GM23338 (cell line): ENCODE results near the gene ANKRD1. TPM values are rescaled to one million over a fixed set of nuclear protein-coding genes. Genes with fewer than 3 reads are reported as not detected.

Source experiments
- ATAC-seq: fragments of 200-7000 bp; cut with Tn5 transposase; 3 replicates; pipeline ENCODE4 v1.9.1; 2020
- DNase-seq: peaks from one replicate; pipeline ENCODE4 v3.0.0-alpha.2; 2015; ENCODE audit warnings: low spot score
- H2AFZ ChIP-seq: fragments of 200-600 bp; sonication (generic); 2 replicates; pipeline ENCODE4 v1.8.0; 2016; ENCODE audit warnings: antibody characterized with exemption, mild to moderate bottlenecking, moderate library complexity
- H3F3A ChIP-seq: fragments of 200-600 bp; sonication (generic); replicated peaks from 2 replicates; pipeline ENCODE4 v1.8.0; 2017; ENCODE audit warnings: antibody characterized with exemption, mixed run types, low read depth
- H3K27ac ChIP-seq: fragments of 200-600 bp; sonication (generic); 2 replicates; pipeline ENCODE4 v1.6.1; 2016; ENCODE audit warnings: low read depth
- H3K27me3 ChIP-seq: fragments of 200-600 bp; sonication (generic); 2 replicates; pipeline ENCODE4 v1.8.0; 2016; ENCODE audit warnings: mild to moderate bottlenecking, mixed run types, moderate library complexity; ENCODE audit not compliant: insufficient read depth
- H3K36me3 ChIP-seq: fragments of 200-600 bp; sonication (generic); 2 replicates; pipeline ENCODE4 v1.8.0; 2016; ENCODE audit warnings: mild to moderate bottlenecking; ENCODE audit not compliant: insufficient read depth
- H3K4me1 ChIP-seq: fragments of 200-600 bp; sonication (generic); 2 replicates; pipeline ENCODE4 v1.8.0; 2016; ENCODE audit warnings: mild to moderate bottlenecking, moderate library complexity; ENCODE audit not compliant: insufficient read depth
- H3K4me2 ChIP-seq: fragments of 200-600 bp; sonication (generic); 2 replicates; pipeline ENCODE4 v1.7.1; 2017; ENCODE audit warnings: mixed run types
- H3K4me3 ChIP-seq: fragments of 200-600 bp; sonication (generic); 2 replicates; pipeline ENCODE4 v1.6.1; 2016; ENCODE audit warnings: mixed run types
- H3K79me2 ChIP-seq: fragments of 200-600 bp; sonication (generic); replicated peaks from 2 replicates; pipeline ENCODE4 v1.8.0; 2017; ENCODE audit warnings: mild to moderate bottlenecking; ENCODE audit not compliant: insufficient read depth
- H3K9me2 ChIP-seq: fragments of 200-600 bp; sonication (generic); 2 replicates; pipeline ENCODE4 v1.8.0; 2017; ENCODE audit not compliant: insufficient read depth
- H4K20me1 ChIP-seq: fragments of 200-600 bp; sonication (generic); replicated peaks from 2 replicates; pipeline ENCODE4 v1.8.0; 2017; ENCODE audit warnings: mild to moderate bottlenecking; ENCODE audit not compliant: insufficient read depth
- H3K27ac Mint-ChIP-seq: 2 replicates; pipeline ENCODE4 v1.8.0; 2020; ENCODE audit warnings: inconsistent platforms, mild to moderate bottlenecking, moderate library complexity, mixed read lengths
- H3K27me3 Mint-ChIP-seq: 3 replicates; pipeline ENCODE4 v1.8.0; 2022; ENCODE audit warnings: low read depth, mild to moderate bottlenecking, moderate library complexity, mixed read lengths, inconsistent platforms; ENCODE audit not compliant: insufficient read depth, poor library complexity
- H3K36me3 Mint-ChIP-seq: 3 replicates; pipeline ENCODE4 v1.8.0; 2021; ENCODE audit warnings: low read depth, mild to moderate bottlenecking, inconsistent platforms, moderate library complexity, mixed read lengths
- H3K4me1 Mint-ChIP-seq: 3 replicates; pipeline ENCODE4 v1.8.0; 2020; ENCODE audit warnings: mild to moderate bottlenecking, inconsistent platforms, mixed read lengths
- H3K4me3 Mint-ChIP-seq: 3 replicates; pipeline ENCODE4 v1.8.0; 2021; ENCODE audit warnings: moderate library complexity, mild to moderate bottlenecking, inconsistent platforms, mixed read lengths
- H3K9me3 Mint-ChIP-seq: 3 replicates; pipeline ENCODE4 v1.8.0; 2020; ENCODE audit warnings: moderate library complexity, mild to moderate bottlenecking, inconsistent platforms, mixed read lengths
- CREB1 ChIP-seq: fragments of 250-450 bp; sonication (Bioruptor Pico); IDR thresholded peaks from 2 replicates; pipeline ENCODE4 v1.5.0; 2020; ENCODE audit warnings: low read depth, mild to moderate bottlenecking, moderate library complexity
- CTCF ChIP-seq, 2 experiments: fragments of 200-600 bp in 1 of 2; sonication (generic) in 1 of 2; conservative IDR thresholded peaks; 2 replicates each; pipeline versions ENCODE4 v1.5.1 to v1.6.1; 2016 to 2017; ENCODE audit warnings: antibody characterized with exemption in 2 of 2, low read depth in 2 of 2, mild to moderate bottlenecking in 2 of 2, moderate library complexity in 1 of 2
- EZH2 ChIP-seq: fragments of 200-600 bp; sonication (generic); IDR thresholded peaks from one replicate; pipeline ENCODE4 v1.8.0; 2017; ENCODE audit warnings: antibody characterized with exemption, mild to moderate bottlenecking, low read depth; ENCODE audit not compliant: unreplicated experiment
- EZH2phosphoT487 ChIP-seq: fragments of 200-600 bp; sonication (generic); IDR thresholded peaks from one replicate; pipeline ENCODE4 v1.8.1; 2018; ENCODE audit warnings: antibody characterized with exemption; ENCODE audit not compliant: unreplicated experiment
- JUNB ChIP-seq: IDR thresholded peaks from one replicate; pipeline ENCODE4 v1.6.1; 2016; ENCODE audit warnings: antibody characterized with exemption; ENCODE audit not compliant: unreplicated experiment
- POLR2AphosphoS5 ChIP-seq: IDR thresholded peaks from 2 replicates; pipeline ENCODE4 v1.6.1; 2016; ENCODE audit warnings: antibody characterized with exemption, low read depth
- STAT1 ChIP-seq: IDR thresholded peaks from one replicate; pipeline ENCODE4 v1.6.1; 2016; ENCODE audit warnings: antibody characterized with exemption; ENCODE audit not compliant: unreplicated experiment
- ZNF114 ChIP-seq: fragments of 250-450 bp; sonication (Bioruptor Pico); IDR thresholded peaks from 2 replicates; pipeline ENCODE4 v1.5.0; 2020; ENCODE audit warnings: mild to moderate bottlenecking, moderate library complexity
- ZNF462 ChIP-seq: fragments of 250-450 bp; sonication (Bioruptor Pico); IDR thresholded peaks from 2 replicates; pipeline ENCODE4 v1.5.0; 2020; ENCODE audit warnings: mild to moderate bottlenecking, moderate library complexity
- polyA plus RNA-seq: library from polyadenylated mRNA; unstranded; fragments of >200 nt; fragmentation: Nextera tagmentation; extraction: Ambion mirVana; gene quantifications from 2 replicates; pipeline ENCODE4 v1.2.1, GENCODE V29; 2016
- total RNA-seq: library from RNA; depleted of rRNA; stranded (reverse); fragments of >200 nt; shearing (Covaris generic); gene quantifications from 2 replicates; pipeline ENCODE4 v1.2.3, GENCODE V29; 2014
- TF ChIP-seq, protein P1 (sequence below): IDR thresholded peaks from one replicate; pipeline ENCODE4 v1.6.1; 2018; ENCODE audit warnings: antibody characterized with exemption; ENCODE audit not compliant: unreplicated experiment

The ANKRD1 gene
- total and polyA plus RNA-seq, 2 experiments from 2014 or later, result 0.10 TPM; not detected in 1

GRCh38 chr10:90916392-90917237 is 4.3 kb downstream of the ANKRD1 start:
- no peaks in the 10 kb centered on the region for H3K9me2 ChIP-seq
- ATAC-seq (no peak), DNase-seq (no peak)
- H3K4me2 ChIP-seq, result no peak overlapping the region
- H3K9me3 Mint-ChIP-seq, result peaks cover 3% of the 10 kb centered on the region; the same call in 1 of the 3 replicates
- H3K4me3 ChIP-seq, result no peak overlapping the region
- H3K27me3 Mint-ChIP-seq, result peaks cover 98% of the 10 kb centered on the region
- H3K79me2 ChIP-seq, result no peaks in the 10 kb centered on the region
- no peak overlapping the region for H2AFZ ChIP-seq
- peaks cover 100% of the 10 kb centered on the region for H3K27me3 ChIP-seq
- no peak overlapping the region for H3K4me3 Mint-ChIP-seq
- H3K36me3 ChIP-seq, result no peaks in the 10 kb centered on the region
- TF ChIP-seq ZNF114 (CRISPR knock-in tag), result no peak
- no peak for TF ChIP-seq JUNB
- TF ChIP-seq ZNF462 (CRISPR knock-in tag), result no peak
- TF ChIP-seq EZH2, result no peak
- no peak for TF ChIP-seq CTCF (conservative IDR thresholded peaks at IDR 0.05; ENCODE audit: low read depth in 2 of 2)
- TF ChIP-seq, protein P1, sequence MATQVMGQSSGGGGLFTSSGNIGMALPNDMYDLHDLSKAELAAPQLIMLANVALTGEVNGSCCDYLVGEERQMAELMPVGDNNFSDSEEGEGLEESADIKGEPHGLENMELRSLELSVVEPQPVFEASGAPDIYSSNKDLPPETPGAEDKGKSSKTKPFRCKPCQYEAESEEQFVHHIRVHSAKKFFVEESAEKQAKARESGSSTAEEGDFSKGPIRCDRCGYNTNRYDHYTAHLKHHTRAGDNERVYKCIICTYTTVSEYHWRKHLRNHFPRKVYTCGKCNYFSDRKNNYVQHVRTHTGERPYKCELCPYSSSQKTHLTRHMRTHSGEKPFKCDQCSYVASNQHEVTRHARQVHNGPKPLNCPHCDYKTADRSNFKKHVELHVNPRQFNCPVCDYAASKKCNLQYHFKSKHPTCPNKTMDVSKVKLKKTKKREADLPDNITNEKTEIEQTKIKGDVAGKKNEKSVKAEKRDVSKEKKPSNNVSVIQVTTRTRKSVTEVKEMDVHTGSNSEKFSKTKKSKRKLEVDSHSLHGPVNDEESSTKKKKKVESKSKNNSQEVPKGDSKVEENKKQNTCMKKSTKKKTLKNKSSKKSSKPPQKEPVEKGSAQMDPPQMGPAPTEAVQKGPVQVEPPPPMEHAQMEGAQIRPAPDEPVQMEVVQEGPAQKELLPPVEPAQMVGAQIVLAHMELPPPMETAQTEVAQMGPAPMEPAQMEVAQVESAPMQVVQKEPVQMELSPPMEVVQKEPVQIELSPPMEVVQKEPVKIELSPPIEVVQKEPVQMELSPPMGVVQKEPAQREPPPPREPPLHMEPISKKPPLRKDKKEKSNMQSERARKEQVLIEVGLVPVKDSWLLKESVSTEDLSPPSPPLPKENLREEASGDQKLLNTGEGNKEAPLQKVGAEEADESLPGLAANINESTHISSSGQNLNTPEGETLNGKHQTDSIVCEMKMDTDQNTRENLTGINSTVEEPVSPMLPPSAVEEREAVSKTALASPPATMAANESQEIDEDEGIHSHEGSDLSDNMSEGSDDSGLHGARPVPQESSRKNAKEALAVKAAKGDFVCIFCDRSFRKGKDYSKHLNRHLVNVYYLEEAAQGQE, result no peak
- no peak for TF ChIP-seq POLR2AphosphoS5
- TF ChIP-seq EZH2phosphoT487, result no peak
- TF ChIP-seq STAT1, result no peak
- TF ChIP-seq CREB1 (CRISPR knock-in tag), result no peak
- H3K27ac ChIP-seq, result no peak overlapping the region
- H3K36me3 Mint-ChIP-seq, result no peaks in the 10 kb centered on the region
- H3K27ac Mint-ChIP-seq, result no peak overlapping the region
- no peaks in the 10 kb centered on the region; the same call in 1 of the 2 replicates for H3F3A ChIP-seq
- peaks cover 5% of the 10 kb centered on the region for H3K4me1 Mint-ChIP-seq
- H4K20me1 ChIP-seq, result peaks cover 22% of the 10 kb centered on the region; the same call in 1 of the 2 replicates
- peaks cover 6% of the 10 kb centered on the region for H3K4me1 ChIP-seq
